ENCODE measurements around the gene DACH1.

DNA sequence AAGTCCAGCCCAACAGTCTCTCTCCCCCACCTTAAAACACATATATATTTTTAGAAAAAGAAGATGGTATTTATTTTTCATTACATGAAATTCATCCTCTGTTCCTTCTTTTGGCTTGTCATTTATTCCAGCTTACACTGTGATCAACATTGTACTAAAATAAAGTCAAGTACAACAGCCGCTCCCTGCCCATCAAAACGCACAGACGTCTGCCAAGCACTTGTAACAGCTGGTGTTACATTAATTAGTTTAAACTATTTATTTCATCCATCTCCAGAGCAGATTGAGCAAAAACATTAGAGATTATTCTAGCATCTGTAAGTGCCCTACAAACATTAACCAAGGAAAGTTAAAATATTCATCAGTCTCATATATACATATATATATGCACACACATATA is 350.5 kb downstream of the DACH1 start:
- no peak for TF ChIP-seq POLR2A (IDR thresholded peaks at IDR 0.05)
- TF ChIP-seq, protein P1, sequence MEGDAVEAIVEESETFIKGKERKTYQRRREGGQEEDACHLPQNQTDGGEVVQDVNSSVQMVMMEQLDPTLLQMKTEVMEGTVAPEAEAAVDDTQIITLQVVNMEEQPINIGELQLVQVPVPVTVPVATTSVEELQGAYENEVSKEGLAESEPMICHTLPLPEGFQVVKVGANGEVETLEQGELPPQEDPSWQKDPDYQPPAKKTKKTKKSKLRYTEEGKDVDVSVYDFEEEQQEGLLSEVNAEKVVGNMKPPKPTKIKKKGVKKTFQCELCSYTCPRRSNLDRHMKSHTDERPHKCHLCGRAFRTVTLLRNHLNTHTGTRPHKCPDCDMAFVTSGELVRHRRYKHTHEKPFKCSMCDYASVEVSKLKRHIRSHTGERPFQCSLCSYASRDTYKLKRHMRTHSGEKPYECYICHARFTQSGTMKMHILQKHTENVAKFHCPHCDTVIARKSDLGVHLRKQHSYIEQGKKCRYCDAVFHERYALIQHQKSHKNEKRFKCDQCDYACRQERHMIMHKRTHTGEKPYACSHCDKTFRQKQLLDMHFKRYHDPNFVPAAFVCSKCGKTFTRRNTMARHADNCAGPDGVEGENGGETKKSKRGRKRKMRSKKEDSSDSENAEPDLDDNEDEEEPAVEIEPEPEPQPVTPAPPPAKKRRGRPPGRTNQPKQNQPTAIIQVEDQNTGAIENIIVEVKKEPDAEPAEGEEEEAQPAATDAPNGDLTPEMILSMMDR (IDR thresholded peaks at IDR 0.05) = no peak
